Sigmoid colon (tissue), 7 donors: ENCODE data around the gene RHEB. TPM values are rescaled to one million over a fixed set of nuclear protein-coding genes. Genes with fewer than 3 reads are reported as not detected.

Source experiments
- DNase-seq: peaks from one replicate; pipeline ENCODE4 v3.0.0-alpha.2; 2019
- H3K27ac ChIP-seq, 4 donors: fragments of 200-600 bp; sonication (generic); one replicate each; pipeline ENCODE4 v1.5.1; 2016 to 2019; ENCODE audit warnings: mild to moderate bottlenecking in 1 of 4
- H3K27me3 ChIP-seq, 3 donors: fragments of 200-600 bp; sonication (generic); one replicate each; pipeline ENCODE4 v1.5.1; 2019; ENCODE audit warnings: mild to moderate bottlenecking in 1 of 3
- H3K36me3 ChIP-seq, 4 donors: fragments of 200-600 bp; sonication (generic); one replicate each; pipeline ENCODE4 v1.5.1; 2016 to 2019
- H3K4me1 ChIP-seq, 4 donors: fragments of 200-600 bp; sonication (generic); one replicate each; pipeline ENCODE4 v1.5.1; 2017 to 2019
- H3K4me3 ChIP-seq, 4 donors: fragments of 200-600 bp; sonication (generic); one replicate each; pipeline ENCODE4 v1.5.1; 2017 to 2019; ENCODE audit warnings: mild to moderate bottlenecking in 2 of 4, moderate library complexity in 1 of 4
- H3K9me3 ChIP-seq, 4 donors: fragments of 200-600 bp in 3 of 4; sonication (generic) in 3 of 4; one replicate each; pipeline versions ENCODE4 v1.5.1 to v1.6.1; 2013 to 2019
- CTCF ChIP-seq, 4 experiments: fragments of 450-650 bp in 3 of 4; fragments of 200-600 bp in 1 of 4; IDR thresholded peaks; one replicate each; pipeline ENCODE4 v1.5.1; 2016 to 2019; ENCODE audit warnings: antibody characterized with exemption in 4 of 4, mild to moderate bottlenecking in 3 of 4, moderate library complexity in 2 of 4
- EP300 ChIP-seq, 4 donors: sonication (generic); formaldehyde crosslinking; IDR thresholded peaks; one replicate each; pipeline ENCODE4 v1.6.1; 2017; ENCODE audit warnings: antibody characterized with exemption in 4 of 4
- POLR2A ChIP-seq, 2 donors: fragments of 450-650 bp; IDR thresholded peaks; one replicate each; pipeline ENCODE4 v1.6.1; 2016; ENCODE audit warnings: antibody characterized with exemption in 2 of 2, mild to moderate bottlenecking in 2 of 2, moderate library complexity in 2 of 2
- POLR2AphosphoS5 ChIP-seq, 4 donors: sonication (generic); formaldehyde crosslinking; IDR thresholded peaks; one replicate each; pipeline ENCODE4 v1.6.1; 2017; ENCODE audit warnings: antibody characterized with exemption in 4 of 4
- WGBS, 2 donors: extraction: QIAGEN DNeasy Blood & Tissue Kit; methylation state at CpG; one replicate each; pipeline ENCODE4 v1.1.7; 2013; 5-methylcytosine and 5-hydroxymethylcytosine counted together
- intact Hi-C: fragments of 100-400 bp; cut with DNase I; formaldehyde crosslinking; loops from one replicate; pipeline ENCODE4 v1.15.1; 2023
- polyA plus RNA-seq, 3 donors: library from polyadenylated mRNA; stranded (reverse); fragments of 200-250 nt; gene quantifications; one replicate each; pipeline ENCODE4 v1.2.3, GENCODE V29; 2013
- total RNA-seq, 4 donors: library from RNA; depleted of rRNA; stranded (reverse); fragments of >200 nt; gene quantifications; one replicate each; pipeline ENCODE4 v1.1.0, GENCODE V29; 2016
- donor health status: healthy with polysubstance abuse.
- donor health status: Bipolar disorder and iron deficiency.
- donor health status: healthy.

The RHEB gene
- total and polyA plus RNA-seq, 7 donors, result 48.3 to 162 (median 121) TPM

- Histone ChIP-seq H3K36me3 (no peaks in the 10 kb centered on the region), H3K27me3 (no peaks in the 10 kb centered on the region), H3K9me3 (no peaks in the 10 kb centered on the region), H3K4me3 (no peak overlapping the region), H3K27ac (no peak overlapping the region), H3K4me1 (peaks cover 0 to 20% (median 16%) of the 10 kb centered on the region in 4 donors)
- whole genome bisulfite sequencing, 2 donors, result 96 to 97% methylated on average over 7 of the region's 7 CpGs
- no peak for TF ChIP-seq POLR2A (IDR thresholded peaks at IDR 0.05)
- no peak for TF ChIP-seq CTCF (IDR thresholded peaks at IDR 0.05)
- TF ChIP-seq EP300 (IDR thresholded peaks at IDR 0.05), result no peak
- no peak for TF ChIP-seq POLR2AphosphoS5 (IDR thresholded peaks at IDR 0.05)
- intact Hi-C loops, result no loop called here
- DNase-seq, result no peak
Measured at GRCh38 chr7:151549083-151549482, 29.4 kb upstream of the RHEB start.

DNA sequence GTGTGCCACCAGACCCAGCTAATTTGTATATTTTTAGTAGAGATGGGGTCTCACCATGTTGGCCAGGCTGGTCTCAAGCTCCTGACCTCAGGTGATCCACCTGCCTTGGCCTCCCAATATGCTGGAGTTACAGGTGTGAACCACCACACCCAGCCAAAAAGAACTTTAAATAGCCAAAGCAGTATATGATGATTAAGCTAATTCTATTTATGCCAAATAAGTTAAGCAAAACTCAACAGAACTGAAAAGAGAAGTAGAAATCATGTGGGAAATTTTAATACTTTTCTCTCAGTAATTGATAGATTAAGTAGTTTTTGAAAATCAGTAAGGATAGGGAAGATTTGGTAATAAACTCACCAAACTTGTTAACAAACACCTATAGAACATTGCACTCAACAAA, 24.5 kb upstream of the RHEB start:
- no peaks in the 10 kb centered on the region for H3K27me3 ChIP-seq
- H3K4me3 ChIP-seq, result no peak overlapping the region
- no peak for TF ChIP-seq POLR2A (IDR thresholded peaks at IDR 0.05)
- no peak for TF ChIP-seq CTCF (IDR thresholded peaks at IDR 0.05)
- no peak for TF ChIP-seq EP300 (IDR thresholded peaks at IDR 0.05)
- no peak for TF ChIP-seq POLR2AphosphoS5 (IDR thresholded peaks at IDR 0.05)
- no peaks in the 10 kb centered on the region for H3K9me3 ChIP-seq
- no peaks in the 10 kb centered on the region for H3K36me3 ChIP-seq
- DNase-seq, result no peak
- peaks cover 0 to 11% (median 7%) of the 10 kb centered on the region in 4 donors for H3K4me1 ChIP-seq
- no peak overlapping the region for H3K27ac ChIP-seq
- intact Hi-C loops, result no loop called here

GRCh38 chr7:151542606-151543130, 23.0 kb upstream of the RHEB start:
- Histone ChIP-seq H3K4me1 (peaks cover 0 to 24% (median 22%) of the 10 kb centered on the region in 4 donors), H3K9me3 (no peaks in the 10 kb centered on the region), H3K4me3 (no peak overlapping the region), H3K27ac (no peak overlapping the region), H3K27me3 (no peaks in the 10 kb centered on the region), H3K36me3 (no peaks in the 10 kb centered on the region)
- DNase-seq, result no peak
- no peak for TF ChIP-seq POLR2A (IDR thresholded peaks at IDR 0.05)
- no peak for TF ChIP-seq EP300 (IDR thresholded peaks at IDR 0.05)
- no peak for TF ChIP-seq POLR2AphosphoS5 (IDR thresholded peaks at IDR 0.05)
- no peak for TF ChIP-seq CTCF (IDR thresholded peaks at IDR 0.05)
- intact Hi-C loops, result no loop called here
- WGBS, 2 donors, result 92 to 94% methylated on average over 6 of the region's 6 CpGs

GRCh38 chr7:151541709-151542499, 22.2 kb upstream of the RHEB start:
- Histone ChIP-seq H3K4me3 (no peak overlapping the region), H3K9me3 (no peaks in the 10 kb centered on the region), H3K27ac (no peak overlapping the region), H3K4me1 (peaks cover 0 to 31% (median 30%) of the 10 kb centered on the region in 4 donors), H3K36me3 (no peaks in the 10 kb centered on the region), H3K27me3 (no peaks in the 10 kb centered on the region)
- DNase-seq, result no peak
- WGBS, 2 donors, result 86 to 87% methylated on average over 17 of the region's 17 CpGs
- TF ChIP-seq POLR2AphosphoS5 (IDR thresholded peaks at IDR 0.05), result no peak
- TF ChIP-seq EP300 (IDR thresholded peaks at IDR 0.05), result no peak
- no peak for TF ChIP-seq POLR2A (IDR thresholded peaks at IDR 0.05)
- TF ChIP-seq CTCF (IDR thresholded peaks at IDR 0.05), result no peak
- intact Hi-C loops, result no loop called here
